GM08714 (cell line): Measurements from ENCODE around the gene KIAA0753.
"Not testable (repeated sequence)": the region's sequence is repeated elsewhere in the genome, so short reads cannot be mapped to it uniquely, and the experiment has no call there.

ENCODE experiments used
- H3K4me3 ChIP-seq: fragments of 200-500 bp; sonication (Bioruptor generic); 2 replicates; pipeline ENCODE4 v1.5.1; 2014; ENCODE audit warnings: mild to moderate bottlenecking, low read length, inconsistent platforms
- ZNF274 ChIP-seq: IDR thresholded peaks from 2 replicates; pipeline ENCODE4 v1.6.1; 2012; ENCODE audit warnings: mild to moderate bottlenecking, low read depth, low read length

KIAA0753 gene

GRCh38 chr17:6608321-6608720 is 32.2 kb downstream of the KIAA0753 start:
- no peak overlapping the region for H3K4me3 ChIP-seq
- TF ChIP-seq ZNF274: no peak

GRCh38 chr17:6605142-6605541 is 35.4 kb downstream of the KIAA0753 start:
- no peak overlapping the region for H3K4me3 ChIP-seq
- TF ChIP-seq ZNF274: no peak

GRCh38 chr17:6603744-6604325 is 36.7 kb downstream of the KIAA0753 start:
- no peak for TF ChIP-seq ZNF274
- no peak overlapping the region for H3K4me3 ChIP-seq

GRCh38 chr17:6602141-6602540 is 38.4 kb downstream of the KIAA0753 start:
- TF ChIP-seq ZNF274: no peak
- H3K4me3 ChIP-seq: no peak overlapping the region

- no peak for TF ChIP-seq ZNF274
- H3K4me3 ChIP-seq: no peak overlapping the region
Measured at GRCh38 chr17:6599364-6599763, 41.1 kb downstream of the KIAA0753 start.

GRCh38 chr17:6597727-6598126 is 42.8 kb downstream of the KIAA0753 start:
- H3K4me3 ChIP-seq: no peak overlapping the region
- no peak for TF ChIP-seq ZNF274

GRCh38 chr17:6596941-6597340 is 43.6 kb downstream of the KIAA0753 start:
- no peak for TF ChIP-seq ZNF274
- no peak overlapping the region for H3K4me3 ChIP-seq

- no peak for TF ChIP-seq ZNF274
- no peak overlapping the region for H3K4me3 ChIP-seq
Measured at GRCh38 chr17:6596511-6596910, 44.0 kb downstream of the KIAA0753 start.

- TF ChIP-seq ZNF274: no peak
- no peak overlapping the region for H3K4me3 ChIP-seq
Measured at GRCh38 chr17:6596081-6596480, 44.4 kb downstream of the KIAA0753 start.

GRCh38 chr17:6593371-6593770 is 47.1 kb downstream of the KIAA0753 start:
- H3K4me3 ChIP-seq: not testable (repeated sequence)

- no peak for TF ChIP-seq ZNF274
- no peak overlapping the region for H3K4me3 ChIP-seq
Measured at GRCh38 chr17:6592173-6592572, 48.3 kb downstream of the KIAA0753 start.

GRCh38 chr17:6591599-6592158 is 48.8 kb downstream of the KIAA0753 start:
- TF ChIP-seq ZNF274: no peak
- no peak overlapping the region for H3K4me3 ChIP-seq

GRCh38 chr17:6589266-6589946 is 51.1 kb downstream of the KIAA0753 start:
- no peak for TF ChIP-seq ZNF274
- no peak overlapping the region for H3K4me3 ChIP-seq

GRCh38 chr17:6588165-6588564 is 52.3 kb downstream of the KIAA0753 start:
- H3K4me3 ChIP-seq: no peak overlapping the region
- TF ChIP-seq ZNF274: no peak

GRCh38 chr17:6587310-6587709 is 53.2 kb downstream of the KIAA0753 start:
- TF ChIP-seq ZNF274: no peak
- H3K4me3 ChIP-seq: no peak overlapping the region
